ENCODE measurements around the gene HSPB2.

The HSPB2 gene

GRCh38 chr11:111913997-111914396 lies 1.5 kb downstream of the HSPB2 start:
- no peak overlapping the region for H3K4me3 ChIP-seq (ENCODE audit: low read depth, low read length)
- TF ChIP-seq CTCF (IDR thresholded peaks at IDR 0.05; ENCODE audit: borderline replicate concordance, insufficient read depth, low read depth, low read length) = no peak

GRCh38 chr11:111916768-111917167 lies 4.2 kb downstream of the HSPB2 start:
- TF ChIP-seq CTCF (IDR thresholded peaks at IDR 0.05; ENCODE audit: borderline replicate concordance, insufficient read depth, low read depth, low read length) = no peak
- H3K4me3 ChIP-seq (ENCODE audit: low read depth, low read length) = no peak overlapping the region

GRCh38 chr11:111917312-111917711 lies 4.8 kb downstream of the HSPB2 start:
- no peak overlapping the region for H3K4me3 ChIP-seq (ENCODE audit: low read depth, low read length)
- TF ChIP-seq CTCF (IDR thresholded peaks at IDR 0.05; ENCODE audit: borderline replicate concordance, insufficient read depth, low read depth, low read length) = no peak

GRCh38 chr11:111917788-111918187 lies 5.3 kb downstream of the HSPB2 start:
- H3K4me3 ChIP-seq (ENCODE audit: low read depth, low read length) = no peak overlapping the region
- no peak for TF ChIP-seq CTCF (IDR thresholded peaks at IDR 0.05; ENCODE audit: borderline replicate concordance, insufficient read depth, low read depth, low read length)

- no peak for TF ChIP-seq CTCF (IDR thresholded peaks at IDR 0.05; ENCODE audit: borderline replicate concordance, insufficient read depth, low read depth, low read length)
- no peak within 1 kb of the TSS for H3K4me3 ChIP-seq (ENCODE audit: low read depth, low read length)
Measured at GRCh38 chr11:111918390-111919256, 6.1 kb downstream of the HSPB2 start, which contains the start of gene C11orf52. C11orf52 (plus strand) TSS chr11:111918913; CDS start chr11:111918973, 60 bp downstream.

- no peak for TF ChIP-seq CTCF (IDR thresholded peaks at IDR 0.05; ENCODE audit: borderline replicate concordance, insufficient read depth, low read depth, low read length)
- no peak overlapping the region for H3K4me3 ChIP-seq (ENCODE audit: low read depth, low read length)
Measured at GRCh38 chr11:111920908-111921307, 8.4 kb downstream of the HSPB2 start.

Measured in GM12875 (cell line).